ENCODE data around the gene CSF3. TPM values are rescaled to one million over a fixed set of nuclear protein-coding genes. Genes with fewer than 3 reads are reported as not detected.

CSF3 gene
- total and polyA plus RNA-seq, 2 experiments from 2014 or later = 0.13 TPM; not detected in 1

GRCh38 chr17:40014375-40014980 lies 762 bp upstream of the CSF3 start:
- in situ Hi-C loops (cut with MboI) = no loop called here
- Histone ChIP-seq H3K9me3 (ENCODE audit: low read depth) (no peaks in the 10 kb centered on the region), H3K9me2 (ENCODE audit: insufficient read depth) (no peaks in the 10 kb centered on the region), H2AFZ (no peak overlapping the region), H3K9ac (no peak overlapping the region; the same call in 1 of the 2 replicates), H3K27me3 (replicated peaks; ENCODE audit: insufficient read depth) (no peaks in the 10 kb centered on the region), H3K79me2 (ENCODE audit: insufficient read depth) (no peaks in the 10 kb centered on the region), H3K4me2 (ENCODE audit: unreplicated experiment) (no peak overlapping the region), H3F3A (ENCODE audit: insufficient read depth) (peaks cover 9% of the 10 kb centered on the region; the same call in 1 of the 2 replicates), H3K36me3 (ENCODE audit: low read depth) (no peaks in the 10 kb centered on the region), H4K20me1 (ENCODE audit: insufficient read depth) (no peaks in the 10 kb centered on the region), H3K27ac (no peak overlapping the region), H3K4me1 (ENCODE audit: insufficient read depth) (peaks cover 18% of the 10 kb centered on the region), H3K4me3 (no peak overlapping the region)
- 70 to 73% methylated on average over 16 to 18 of the region's 18 CpGs for WGBS, 2 experiments (ENCODE audit: low coverage in 1 of 2, low lambda C conversion rate in 2 of 2, missing lambda C conversion rate in 2 of 2)
- TF ChIP-seq EZH2phosphoT487 (IDR thresholded peaks at IDR 0.05; ENCODE audit: insufficient read depth, low read depth) = no peak
- TF ChIP-seq EZH2 (IDR thresholded peaks at IDR 0.05; ENCODE audit: insufficient read depth, poor library complexity, severe bottlenecking) = no peak
- no peak for DNase-seq

GRCh38 chr17:40015998-40016985 lies 1.1 kb downstream of the CSF3 start:
- TF ChIP-seq EZH2 (IDR thresholded peaks at IDR 0.05; ENCODE audit: insufficient read depth, poor library complexity, severe bottlenecking) = no peak
- TF ChIP-seq EZH2phosphoT487 (IDR thresholded peaks at IDR 0.05; ENCODE audit: insufficient read depth, low read depth) = no peak
- peaks cover 22% of the 10 kb centered on the region for H3F3A ChIP-seq (ENCODE audit: insufficient read depth)
- no peak overlapping the region for H3K4me2 ChIP-seq (ENCODE audit: unreplicated experiment)
- H3K9me2 ChIP-seq (ENCODE audit: insufficient read depth) = no peaks in the 10 kb centered on the region
- no peak overlapping the region for H2AFZ ChIP-seq
- H3K9me3 ChIP-seq (ENCODE audit: low read depth) = no peaks in the 10 kb centered on the region
- no peak overlapping the region for H3K9ac ChIP-seq
- peaks cover 35% of the 10 kb centered on the region for H3K4me1 ChIP-seq (ENCODE audit: insufficient read depth)
- no peaks in the 10 kb centered on the region for H4K20me1 ChIP-seq (ENCODE audit: insufficient read depth)
- DNase-seq = no peak
- no peak overlapping the region for H3K27ac ChIP-seq
- no peaks in the 10 kb centered on the region for H3K36me3 ChIP-seq (ENCODE audit: low read depth)
- no peak overlapping the region for H3K4me3 ChIP-seq
- WGBS, 2 experiments (ENCODE audit: low coverage in 1 of 2, low lambda C conversion rate in 2 of 2, missing lambda C conversion rate in 2 of 2) = 86 to 88% methylated on average over 19 to 26 of the region's 26 CpGs
- H3K27me3 ChIP-seq (replicated peaks; ENCODE audit: insufficient read depth) = no peaks in the 10 kb centered on the region
- no peaks in the 10 kb centered on the region for H3K79me2 ChIP-seq (ENCODE audit: insufficient read depth)
- in situ Hi-C loops (cut with MboI) = no loop called here

GRCh38 chr17:40017422-40018080 lies 2.3 kb downstream of the CSF3 start:
- Histone ChIP-seq H3K9me3 (ENCODE audit: low read depth) (no peaks in the 10 kb centered on the region), H4K20me1 (ENCODE audit: insufficient read depth) (no peaks in the 10 kb centered on the region), H2AFZ (no peak overlapping the region), H3K27me3 (replicated peaks; ENCODE audit: insufficient read depth) (no peaks in the 10 kb centered on the region), H3K36me3 (ENCODE audit: low read depth) (no peaks in the 10 kb centered on the region), H3K27ac (no peak overlapping the region), H3K4me1 (ENCODE audit: insufficient read depth) (peaks cover 43% of the 10 kb centered on the region), H3F3A (ENCODE audit: insufficient read depth) (peaks cover 23% of the 10 kb centered on the region), H3K79me2 (ENCODE audit: insufficient read depth) (no peaks in the 10 kb centered on the region), H3K9ac (no peak overlapping the region), H3K4me3 (no peak overlapping the region), H3K9me2 (ENCODE audit: insufficient read depth) (no peaks in the 10 kb centered on the region), H3K4me2 (ENCODE audit: unreplicated experiment) (no peak overlapping the region)
- no peak for DNase-seq
- in situ Hi-C loops (cut with MboI) = no loop called here
- TF ChIP-seq EZH2 (IDR thresholded peaks at IDR 0.05; ENCODE audit: insufficient read depth, poor library complexity, severe bottlenecking) (no peak), EZH2phosphoT487 (IDR thresholded peaks at IDR 0.05; ENCODE audit: insufficient read depth, low read depth) (no peak)
- 30 to 32% methylated on average over 14 to 15 of the region's 15 CpGs for WGBS, 2 experiments (ENCODE audit: low coverage in 1 of 2, low lambda C conversion rate in 2 of 2, missing lambda C conversion rate in 2 of 2)
